ENCODE data around the gene NXN. TPM values are rescaled to one million over a fixed set of nuclear protein-coding genes. Genes with fewer than 3 reads are reported as not detected.

Gene NXN
- total RNA-seq, 2 donors from 2014 or later: 13.9 to 18.9 TPM

GRCh38 chr17:916315-916714, 63.3 kb downstream of the NXN start:
- DNase-seq (ENCODE audit: low spot score) (no peak), ATAC-seq (ENCODE audit: insufficient number of reproducible peaks, low FRiP score, low read depth) (no peak)
- no peak overlapping the region for H3K4me3 ChIP-seq
- no peak for TF ChIP-seq CTCF (IDR thresholded peaks at IDR 0.05)
- no peaks in the 10 kb centered on the region for H3K9me3 ChIP-seq
- no peaks in the 10 kb centered on the region for H3K27me3 ChIP-seq (replicated peaks; ENCODE audit: insufficient read depth)
- H3K27ac ChIP-seq: no peak overlapping the region
- H3K36me3 ChIP-seq: no peaks in the 10 kb centered on the region
- H3K4me1 ChIP-seq (ENCODE audit: control insufficient read depth in 1 of 2, low read depth in 2 of 2): no peaks in the 10 kb centered on the region

- DNase-seq (ENCODE audit: low spot score) (no peak), ATAC-seq (ENCODE audit: insufficient number of reproducible peaks, low FRiP score, low read depth) (no peak)
Measured at GRCh38 chr17:915538-916201, 63.9 kb downstream of the NXN start.

GRCh38 chr17:914561-914960, 65.0 kb downstream of the NXN start:
- no peaks in the 10 kb centered on the region for H3K27me3 ChIP-seq (replicated peaks; ENCODE audit: insufficient read depth)
- no peak for TF ChIP-seq CTCF (IDR thresholded peaks at IDR 0.05)
- no peaks in the 10 kb centered on the region for H3K9me3 ChIP-seq
- no peak for DNase-seq (ENCODE audit: low spot score)
- no peak overlapping the region for H3K4me3 ChIP-seq
- no peaks in the 10 kb centered on the region for H3K36me3 ChIP-seq
- no peak overlapping the region for H3K27ac ChIP-seq
- no peak for ATAC-seq (ENCODE audit: insufficient number of reproducible peaks, low FRiP score, low read depth)
- peaks cover 0 to 14% of the 10 kb centered on the region in 2 donors for H3K4me1 ChIP-seq (ENCODE audit: control insufficient read depth in 1 of 2, low read depth in 2 of 2)

More at GRCh38 chr17:915538-916201, 63.9 kb downstream of the NXN start:
- H3K27ac ChIP-seq: no peak overlapping the region
- H3K4me3 ChIP-seq: no peak overlapping the region
- H3K9me3 ChIP-seq: no peaks in the 10 kb centered on the region
- no peaks in the 10 kb centered on the region for H3K27me3 ChIP-seq (replicated peaks; ENCODE audit: insufficient read depth)
- TF ChIP-seq CTCF (IDR thresholded peaks at IDR 0.05): no peak
- H3K4me1 ChIP-seq (ENCODE audit: control insufficient read depth in 1 of 2, low read depth in 2 of 2): peaks cover 0 to 3% of the 10 kb centered on the region in 2 donors
- no peaks in the 10 kb centered on the region for H3K36me3 ChIP-seq

GRCh38 chr17:913207-913606, 66.4 kb downstream of the NXN start:
- no peak for TF ChIP-seq CTCF (IDR thresholded peaks at IDR 0.05)
- H3K4me3 ChIP-seq: no peak overlapping the region
- H3K27me3 ChIP-seq (replicated peaks; ENCODE audit: insufficient read depth): no peaks in the 10 kb centered on the region
- ATAC-seq (ENCODE audit: insufficient number of reproducible peaks, low FRiP score, low read depth) (no peak), DNase-seq (ENCODE audit: low spot score) (no peak)
- H3K36me3 ChIP-seq: no peaks in the 10 kb centered on the region
- no peaks in the 10 kb centered on the region for H3K9me3 ChIP-seq
- H3K4me1 ChIP-seq (ENCODE audit: control insufficient read depth in 1 of 2, low read depth in 2 of 2): peaks cover 0 to 14% of the 10 kb centered on the region in 2 donors
- no peak overlapping the region for H3K27ac ChIP-seq

GRCh38 chr17:909642-910323, 69.8 kb downstream of the NXN start:
- peaks cover 0 to 14% of the 10 kb centered on the region in 2 donors for H3K4me1 ChIP-seq (ENCODE audit: control insufficient read depth in 1 of 2, low read depth in 2 of 2)
- no peak for TF ChIP-seq CTCF (IDR thresholded peaks at IDR 0.05)
- ATAC-seq (ENCODE audit: insufficient number of reproducible peaks, low FRiP score, low read depth) (no peak), DNase-seq (ENCODE audit: low spot score) (no peak)
- H3K27ac ChIP-seq: no peak overlapping the region
- H3K9me3 ChIP-seq: no peaks in the 10 kb centered on the region
- H3K27me3 ChIP-seq (replicated peaks; ENCODE audit: insufficient read depth): no peaks in the 10 kb centered on the region
- no peaks in the 10 kb centered on the region for H3K36me3 ChIP-seq
- H3K4me3 ChIP-seq: no peak overlapping the region

Data from thoracic aorta (tissue), 2 donors.